Astrocyte of the hippocampus (primary cell): ENCODE results near the gene MUC3A.
A peak's percentile ranks its signal among the peaks of the same experiment; 100 is the strongest.
"Not testable (repeated sequence)": the region's sequence is repeated elsewhere in the genome, so short reads cannot be mapped to it uniquely, and the experiment has no call there.

Source experiments
- DNase-seq: peaks from one replicate; pipeline ENCODE4 v3.0.0; 2011; ENCODE audit warnings: low read depth, low spot score

MUC3A gene

DNA sequence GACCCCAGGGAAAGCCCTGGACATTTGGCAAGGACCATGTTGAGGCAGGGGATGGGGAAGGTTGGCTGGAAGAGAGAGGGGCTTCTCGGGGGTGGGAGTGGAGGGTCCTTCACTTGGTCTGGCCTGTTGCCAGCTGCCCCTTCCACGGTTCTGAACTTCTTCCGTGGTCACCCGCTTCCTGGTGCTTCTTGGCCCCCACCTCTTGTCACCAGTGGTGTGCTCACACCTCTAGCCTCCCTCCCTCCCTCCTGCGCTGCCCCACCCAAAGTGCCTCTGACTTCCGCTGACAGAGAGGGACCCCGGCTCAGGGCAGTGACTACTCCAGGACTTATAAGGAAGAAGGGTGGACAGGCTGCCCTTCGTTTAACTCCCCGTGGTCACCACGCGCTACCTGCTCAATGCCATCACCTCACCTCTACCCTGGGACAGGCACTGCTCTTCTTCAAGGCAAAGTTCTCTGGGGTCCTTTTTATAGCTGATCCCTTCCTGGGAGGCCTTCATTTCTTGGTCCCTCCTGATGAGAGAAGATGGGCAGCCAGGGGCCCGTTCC lies 19.8 kb downstream of the MUC3A start, which contains the start of gene MUC12:
Gene MUC12, plus strand, starts transcription at position 500 of the 550 bp plus-strand sequence. CDS start 58 bp downstream, outside the sequence.
- no peak for DNase-seq

GRCh38 chr7:100971111-100972001 lies 22.0 kb downstream of the MUC3A start:
- no peak for DNase-seq

DNA sequence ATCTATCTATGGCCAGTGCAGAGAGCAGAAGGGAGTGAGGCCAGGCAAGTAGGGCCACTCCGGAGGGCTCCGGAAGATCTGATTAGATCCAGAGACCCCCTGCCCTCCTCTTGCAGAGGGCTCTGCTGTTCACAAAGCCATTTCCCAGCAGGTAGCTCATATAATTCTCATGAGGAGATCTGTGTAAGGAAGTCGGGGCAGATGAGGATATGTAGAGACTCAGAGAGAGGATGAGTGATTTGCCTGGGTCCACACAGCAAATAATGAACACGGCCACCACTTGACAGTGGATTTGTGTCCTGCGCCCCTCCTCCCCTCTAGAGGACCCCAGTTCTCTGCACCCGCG lies 22.6 kb downstream of the MUC3A start:
- DNase-seq, result no peak

DNA sequence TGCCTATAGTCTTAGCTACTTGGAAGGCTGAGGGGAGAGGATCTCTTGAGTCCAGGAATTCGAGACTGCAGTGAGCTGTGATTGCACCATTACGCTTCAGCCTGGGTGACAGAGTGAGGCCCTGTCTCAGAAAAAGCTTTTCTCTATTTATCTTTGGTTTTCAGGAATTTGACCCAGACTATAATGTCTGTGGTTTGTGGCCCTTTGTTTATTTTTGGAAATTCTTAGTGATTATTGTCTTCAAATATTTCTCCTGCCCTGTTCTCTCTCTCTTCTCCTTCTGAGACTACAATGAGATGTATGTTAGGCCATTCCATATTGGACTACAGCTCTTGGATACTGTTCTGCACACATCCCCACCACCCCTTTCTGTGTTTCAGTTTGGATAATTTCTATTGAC lies 24.7 kb downstream of the MUC3A start:
- DNase-seq, result no peak

GRCh38 chr7:100975371-100975821 lies 26.1 kb downstream of the MUC3A start:
- no peak for DNase-seq

DNA sequence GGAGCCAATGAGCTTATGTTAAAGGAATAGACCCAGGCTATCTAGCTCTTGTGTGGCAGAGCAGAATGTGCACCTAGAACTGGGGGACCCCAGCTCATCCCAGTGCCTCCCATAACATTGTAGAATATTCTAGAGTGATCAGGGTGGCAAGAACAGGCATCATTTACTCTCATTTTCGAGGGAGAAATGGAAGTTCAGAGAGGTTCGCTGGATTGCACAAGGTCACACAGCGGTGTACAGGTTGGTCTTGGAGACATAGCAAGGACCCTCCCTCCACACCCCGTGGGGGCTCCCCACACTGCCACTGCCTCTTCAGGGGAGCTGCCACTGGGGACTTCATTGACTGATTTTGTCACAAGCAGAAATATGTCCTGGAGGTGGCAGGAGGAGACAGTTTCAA lies 29.0 kb downstream of the MUC3A start:
- DNase-seq, result no peak

DNA sequence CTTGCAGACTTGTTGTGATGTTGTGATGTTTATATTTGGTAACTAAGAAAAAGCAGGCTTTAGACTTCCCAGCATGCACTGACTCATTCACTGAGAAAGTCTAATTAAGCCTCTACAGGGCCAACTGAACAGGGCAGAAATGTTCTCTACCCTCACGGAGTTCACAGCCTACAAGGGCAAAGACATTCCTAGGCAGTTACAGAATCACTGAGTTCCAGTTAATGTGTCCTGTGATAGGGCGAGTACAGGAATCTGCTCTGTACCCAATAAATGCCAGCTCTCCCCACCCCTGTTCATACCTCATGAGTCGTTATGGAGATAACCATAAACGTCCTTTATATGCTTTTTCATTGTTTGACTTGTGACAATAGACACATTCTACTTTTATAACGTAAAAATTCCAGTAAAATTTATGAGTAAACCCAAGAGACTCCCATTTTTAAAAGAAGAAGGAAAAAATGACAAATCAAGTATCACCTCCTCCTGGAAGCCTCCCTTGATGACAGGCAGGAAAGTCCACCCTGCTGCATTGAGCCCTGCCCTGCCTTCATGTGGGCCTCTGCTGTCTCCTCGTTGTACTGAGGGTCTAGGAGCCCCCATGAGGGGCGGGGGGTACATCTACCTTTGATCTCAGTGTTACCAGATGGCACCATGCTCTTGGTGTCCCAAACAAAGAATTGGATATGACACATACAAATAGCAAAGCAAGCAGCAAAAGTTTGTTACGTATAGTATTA lies 34.3 kb downstream of the MUC3A start:
- peak; percentile 79 for DNase-seq

DNA sequence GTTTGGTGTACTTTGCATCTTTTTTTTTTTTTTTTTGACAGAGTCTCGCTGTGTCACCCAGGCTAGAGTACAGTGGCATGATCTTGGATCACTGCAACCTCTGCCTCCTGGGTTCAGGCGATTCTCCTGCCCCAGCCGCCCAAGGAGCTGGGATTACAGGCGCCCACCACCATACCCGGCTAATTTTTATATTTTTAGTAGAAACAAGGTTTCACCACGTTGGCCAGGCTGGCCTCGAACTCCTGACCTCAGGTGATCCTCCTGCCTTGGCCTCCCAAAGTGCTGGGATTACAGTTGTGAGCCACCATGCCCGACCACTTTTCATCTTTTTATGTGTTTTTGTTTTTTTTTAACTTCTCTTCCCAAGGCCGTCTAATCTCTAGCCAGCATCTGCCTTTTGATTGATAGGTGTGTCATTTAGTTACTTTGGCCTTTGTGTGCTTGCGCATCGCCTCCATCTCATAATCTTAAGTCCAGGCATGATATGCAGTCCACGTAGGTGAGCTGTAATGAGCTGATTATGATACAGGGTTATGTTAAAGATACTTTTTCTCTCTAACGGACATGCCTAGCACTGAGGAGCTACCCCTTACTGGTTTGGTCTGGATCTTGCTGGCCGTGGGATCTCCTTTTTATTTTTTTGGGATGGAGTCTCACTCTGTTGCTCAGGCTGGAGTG lies 35.0 kb downstream of the MUC3A start:
- DNase-seq, result not testable (repeated sequence)

- DNase-seq, result not testable (repeated sequence)
Measured at GRCh38 chr7:100985033-100985797, 35.9 kb downstream of the MUC3A start.

DNA sequence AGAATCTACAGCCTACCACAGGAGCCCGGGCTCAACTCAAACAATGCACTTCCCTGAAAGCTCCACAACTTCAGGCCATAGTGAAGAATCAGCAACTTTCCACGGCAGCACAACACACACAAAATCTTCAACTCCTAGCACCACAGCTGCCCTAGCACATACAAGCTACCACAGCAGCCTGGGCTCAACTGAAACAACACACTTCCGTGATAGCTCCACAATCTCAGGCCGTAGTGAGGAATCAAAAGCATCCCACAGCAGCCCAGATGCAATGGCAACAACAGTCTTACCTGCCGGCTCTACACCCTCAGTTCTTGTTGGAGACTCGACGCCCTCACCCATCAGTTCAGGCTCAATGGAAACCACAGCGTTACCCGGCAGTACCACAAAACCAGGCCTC lies 42.3 kb downstream of the MUC3A start:
- no peak for DNase-seq

GRCh38 chr7:100992280-100992679 lies 42.9 kb downstream of the MUC3A start:
- not testable (repeated sequence) for DNase-seq

GRCh38 chr7:100994671-100995070 lies 45.3 kb downstream of the MUC3A start:
- not testable (repeated sequence) for DNase-seq

DNA sequence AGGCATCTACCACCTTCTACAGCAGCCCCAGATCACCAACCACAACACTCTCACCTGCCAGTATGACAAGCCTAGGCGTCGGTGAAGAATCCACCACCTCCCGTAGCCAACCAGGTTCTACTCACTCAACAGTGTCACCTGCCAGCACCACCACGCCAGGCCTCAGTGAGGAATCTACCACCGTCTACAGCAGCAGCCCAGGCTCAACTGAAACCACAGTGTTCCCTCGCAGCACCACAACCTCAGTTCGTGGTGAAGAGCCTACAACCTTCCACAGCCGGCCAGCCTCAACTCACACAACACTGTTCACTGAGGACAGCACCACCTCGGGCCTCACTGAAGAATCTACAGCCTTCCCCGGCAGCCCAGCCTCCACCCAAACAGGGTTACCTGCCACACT lies 49.2 kb downstream of the MUC3A start:
- not testable (repeated sequence) for DNase-seq

- not testable (repeated sequence) for DNase-seq
Measured at GRCh38 chr7:100999334-100999733, 50.0 kb downstream of the MUC3A start.

GRCh38 chr7:101000025-101000424 lies 50.7 kb downstream of the MUC3A start:
- not testable (repeated sequence) for DNase-seq

GRCh38 chr7:101002333-101002732 lies 53.0 kb downstream of the MUC3A start:
- not testable (repeated sequence) for DNase-seq

- not testable (repeated sequence) for DNase-seq
Measured at GRCh38 chr7:101007361-101007760, 58.0 kb downstream of the MUC3A start.

GRCh38 chr7:101009629-101010028 lies 60.3 kb downstream of the MUC3A start:
- DNase-seq, result no peak

DNA sequence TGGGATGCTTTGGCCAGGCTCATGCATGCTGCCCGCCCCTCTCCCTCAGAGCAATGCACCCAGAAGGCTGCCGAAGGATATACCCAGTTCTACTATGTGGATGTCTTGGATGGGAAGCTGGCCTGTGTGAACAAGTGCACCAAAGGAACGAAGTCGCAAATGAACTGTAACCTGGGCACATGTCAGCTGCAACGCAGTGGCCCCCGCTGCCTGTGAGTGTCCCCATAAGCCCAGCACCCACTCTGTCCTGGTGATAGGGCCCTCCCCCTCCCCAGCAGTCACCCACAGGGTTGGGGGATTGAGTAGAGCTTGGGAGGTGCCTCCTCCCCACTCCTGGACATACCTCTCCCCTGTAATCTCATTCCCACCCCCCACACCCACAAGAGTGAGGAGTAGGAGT lies 63.6 kb downstream of the MUC3A start:
- no peak for DNase-seq

- DNase-seq, result no peak
Measured at GRCh38 chr7:101015626-101016025, 66.3 kb downstream of the MUC3A start.
